WTC11 (cell line): ENCODE data around the gene C19orf67. TPM values are rescaled to one million over a fixed set of nuclear protein-coding genes. Genes with fewer than 3 reads are reported as not detected.

ENCODE experiments used
- ATAC-seq: fragments of 200-7000 bp; cut with Tn5 transposase; 2 replicates; pipeline ENCODE4 v1.10.0; 2021; ENCODE audit warnings: mild to moderate bottlenecking, moderate library complexity
- CTCF ChIA-PET: fragments of 300-600 bp; sonication (Branson Sonifier 250); formaldehyde crosslinking; loops from one replicate; lab custom pipeline; 2021; ENCODE audit warnings: antibody characterized with exemption; lab: Charles Lee
- POLR2A ChIA-PET: fragments of 350-600 bp; sonication (Branson Sonifier 250); formaldehyde crosslinking; loops from one replicate; lab custom pipeline; 2021; ENCODE audit warnings: antibody characterized with exemption; lab: Charles Lee
- DNase-seq: peaks from one replicate; pipeline ENCODE4 v3.0.0; 2021; ENCODE audit warnings: low spot score
- H3K27ac Mint-ChIP-seq: 2 replicates; pipeline ENCODE4 v1.8.0; 2021; ENCODE audit warnings: mixed read lengths
- H3K27me3 Mint-ChIP-seq: 2 replicates; pipeline ENCODE4 v1.8.0; 2021; ENCODE audit warnings: low read depth, mild to moderate bottlenecking, moderate library complexity, mixed read lengths
- H3K36me3 Mint-ChIP-seq: 2 replicates; pipeline ENCODE4 v1.8.0; 2021; ENCODE audit warnings: mixed read lengths
- H3K4me1 Mint-ChIP-seq: 2 replicates; pipeline ENCODE4 v1.8.0; 2022; ENCODE audit warnings: mixed read lengths
- H3K4me3 Mint-ChIP-seq: 2 replicates; pipeline ENCODE4 v1.8.0; 2021; ENCODE audit warnings: mild to moderate bottlenecking, moderate library complexity, mixed read lengths
- H3K9me3 Mint-ChIP-seq: 2 replicates; pipeline ENCODE4 v1.8.0; 2021; ENCODE audit warnings: mixed read lengths
- AFF4 ChIP-seq: sonication (generic); formaldehyde crosslinking; IDR thresholded peaks from 2 replicates; pipeline ENCODE4 v1.8.1; 2023; ENCODE audit warnings: mild to moderate bottlenecking, missing genetic modification reagents, borderline replicate concordance
- ATF6 ChIP-seq: sonication (generic); formaldehyde crosslinking; IDR thresholded peaks from 2 replicates; pipeline ENCODE4 v1.8.1; 2023; ENCODE audit warnings: mild to moderate bottlenecking, missing genetic modification reagents
- CBFB ChIP-seq: sonication (generic); formaldehyde crosslinking; IDR thresholded peaks from 2 replicates; pipeline ENCODE4 v1.8.1; 2022; ENCODE audit warnings: mild to moderate bottlenecking, low read depth, missing genetic modification reagents
- FOXK1 ChIP-seq: sonication (generic); formaldehyde crosslinking; IDR thresholded peaks from 2 replicates; pipeline ENCODE4 v1.8.0; 2022; ENCODE audit warnings: mild to moderate bottlenecking, moderate library complexity, missing genetic modification reagents
- FOXP4 ChIP-seq: sonication (generic); formaldehyde crosslinking; IDR thresholded peaks from 2 replicates; pipeline ENCODE4 v1.8.0; 2022; ENCODE audit warnings: mild to moderate bottlenecking, missing genetic modification reagents
- HMGA2 ChIP-seq: fragments of 250-450 bp; sonication (Bioruptor Pico); IDR thresholded peaks from 2 replicates; pipeline ENCODE4 v1.4.0; 2021; ENCODE audit warnings: mild to moderate bottlenecking, moderate library complexity
- MYBL2 ChIP-seq: sonication (generic); formaldehyde crosslinking; IDR thresholded peaks from 2 replicates; pipeline ENCODE4 v1.8.1; 2023; ENCODE audit warnings: mild to moderate bottlenecking, moderate library complexity, missing genetic modification reagents
- OVOL2 ChIP-seq: fragments of 250-450 bp; sonication (Bioruptor Pico); IDR thresholded peaks from 2 replicates; pipeline ENCODE4 v1.9.0; 2021; ENCODE audit warnings: mild to moderate bottlenecking, borderline replicate concordance
- PRRX2 ChIP-seq: fragments of 250-450 bp; sonication (Bioruptor Pico); IDR thresholded peaks from 2 replicates; pipeline ENCODE4 v1.8.0; 2021; ENCODE audit warnings: mild to moderate bottlenecking
- TCF7 ChIP-seq: sonication (generic); formaldehyde crosslinking; IDR thresholded peaks from 2 replicates; pipeline ENCODE4 v1.8.0; 2022; ENCODE audit warnings: mild to moderate bottlenecking, low read depth, missing genetic modification reagents, moderate library complexity
- TEAD1 ChIP-seq: sonication (generic); formaldehyde crosslinking; IDR thresholded peaks from 2 replicates; pipeline ENCODE4 v1.8.0; 2022; ENCODE audit warnings: mild to moderate bottlenecking, missing genetic modification reagents
- TEAD4 ChIP-seq: sonication (generic); formaldehyde crosslinking; IDR thresholded peaks from 2 replicates; pipeline ENCODE4 v1.8.0; 2022; ENCODE audit warnings: mild to moderate bottlenecking, missing genetic modification reagents
- TP53 ChIP-seq: sonication (generic); formaldehyde crosslinking; IDR thresholded peaks from 2 replicates; pipeline ENCODE4 v1.8.1; 2023; ENCODE audit warnings: mild to moderate bottlenecking, missing genetic modification reagents
- ZBTB21 ChIP-seq: sonication (generic); formaldehyde crosslinking; IDR thresholded peaks from 2 replicates; pipeline ENCODE4 v1.8.1; 2023; ENCODE audit warnings: mild to moderate bottlenecking, missing genetic modification reagents, borderline replicate concordance
- ZNF232 ChIP-seq: sonication (generic); formaldehyde crosslinking; IDR thresholded peaks from 2 replicates; pipeline ENCODE4 v1.8.0; 2022; ENCODE audit warnings: mild to moderate bottlenecking, missing genetic modification reagents
- ZNF263 ChIP-seq: sonication (generic); formaldehyde crosslinking; IDR thresholded peaks from 2 replicates; pipeline ENCODE4 v1.8.1; 2022; ENCODE audit warnings: low read depth, mild to moderate bottlenecking, moderate library complexity, missing genetic modification reagents
- ZNF281 ChIP-seq: sonication (generic); formaldehyde crosslinking; IDR thresholded peaks from 2 replicates; pipeline ENCODE4 v1.8.0; 2023; ENCODE audit warnings: mild to moderate bottlenecking, missing genetic modification reagents
- ZNF671 ChIP-seq: fragments of 250-450 bp; sonication (Bioruptor Pico); IDR thresholded peaks from 2 replicates; pipeline ENCODE4 v1.8.0; 2021; ENCODE audit warnings: mild to moderate bottlenecking
- ZSCAN18 ChIP-seq: fragments of 250-450 bp; sonication (Bioruptor Pico); IDR thresholded peaks from 2 replicates; pipeline ENCODE4 v2.1.2; 2022; ENCODE audit warnings: mild to moderate bottlenecking, moderate library complexity
- total RNA-seq: library from RNA; stranded (reverse); gene quantifications from 3 replicates; pipeline ENCODE4 v1.2.3, GENCODE V29; 2021

The C19orf67 gene
- total RNA-seq, 1 experiment from 2014 or later: 0.35 TPM

GRCh38 chr19:14070268-14071050 lies 15.1 kb downstream of the C19orf67 start (continued):
- TF ChIP-seq ATF6 (CRISPR knock-in tag) (no peak), PRRX2 (CRISPR knock-in tag) (no peak)

GRCh38 chr19:14066134-14066533 lies 19.4 kb downstream of the C19orf67 start:
- DNase-seq (no peak), ATAC-seq (no peak)
- TF ChIP-seq HMGA2 (CRISPR knock-in tag) (no peak), OVOL2 (CRISPR knock-in tag) (no peak), ZSCAN18 (CRISPR knock-in tag) (no peak), AFF4 (no peak), ZNF232 (no peak), ZBTB21 (CRISPR knock-in tag) (no peak), ZNF281 (CRISPR knock-in tag) (no peak), FOXK1 (no peak), FOXP4 (CRISPR knock-in tag) (no peak), ZNF671 (CRISPR knock-in tag) (no peak), TCF7 (CRISPR knock-in tag) (no peak), TEAD1 (CRISPR knock-in tag) (no peak), CBFB (CRISPR knock-in tag) (no peak), ZNF263 (CRISPR knock-in tag) (no peak), TP53 (CRISPR knock-in tag) (no peak), MYBL2 (CRISPR knock-in tag) (no peak), TEAD4 (CRISPR knock-in tag) (no peak)
- H3K27ac Mint-ChIP-seq: no peak overlapping the region
- H3K4me3 Mint-ChIP-seq: no peak overlapping the region
- H3K9me3 Mint-ChIP-seq: no peaks in the 10 kb centered on the region
- POLR2A ChIA-PET: interaction anchor here (0.7 kb wide), 2 partner anchors 169 to 907 kb away, joined by 3 to 5 read pairs; no protein-coding TSS in a partner anchor
- H3K4me1 Mint-ChIP-seq: peaks cover 4% of the 10 kb centered on the region
- H3K27me3 Mint-ChIP-seq: peaks cover 11% of the 10 kb centered on the region
- CTCF ChIA-PET: interaction anchor here (0.7 kb wide), 1 partner anchor 339 kb away, joined by 3 read pairs; no protein-coding TSS in a partner anchor
- H3K36me3 Mint-ChIP-seq: no peaks in the 10 kb centered on the region
